Measurements from ENCODE around the gene CHGA. TPM values are rescaled to one million over a fixed set of nuclear protein-coding genes. Genes with fewer than 3 reads are reported as not detected.

The CHGA gene
- polyA plus RNA-seq, 1 experiment = not detected

DNA sequence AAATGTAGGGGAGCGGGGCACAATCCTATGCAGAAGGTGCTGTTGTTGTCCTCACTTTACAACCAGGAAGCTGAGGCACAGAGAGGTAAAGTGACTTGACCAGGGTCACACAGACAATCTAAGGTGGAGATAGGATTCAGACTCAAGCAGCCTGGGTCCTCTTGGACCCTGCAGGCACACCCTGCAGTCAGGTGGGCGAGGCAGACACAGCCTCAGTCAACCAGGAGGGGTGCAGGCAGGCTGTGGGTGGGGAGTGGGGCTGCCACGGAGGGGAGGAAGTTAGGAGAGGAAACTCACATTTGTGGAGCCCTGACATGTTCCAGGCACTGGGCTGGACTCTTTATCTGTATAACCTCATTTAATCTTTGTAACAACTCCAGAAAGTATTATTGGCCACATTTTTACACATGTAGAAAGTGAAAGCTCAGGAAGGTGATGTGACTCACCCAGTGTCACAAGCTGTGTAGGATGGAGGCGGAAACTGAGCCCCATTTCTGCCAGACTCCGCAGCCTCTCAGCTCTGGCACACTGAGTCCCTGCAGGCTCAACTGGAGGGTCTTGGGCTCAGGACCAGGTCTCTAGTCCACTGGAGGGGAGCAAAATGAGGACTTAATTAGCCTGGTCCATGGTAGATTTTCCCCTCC, 24.9 kb upstream of the CHGA start:
- H3K27ac ChIP-seq (ENCODE audit: low read depth, low read length) = no peak overlapping the region
- no peak overlapping the region for H3K4me3 ChIP-seq (ENCODE audit: low read depth, low read length)
- POLR2A ChIA-PET = no interaction called here
- DNase-seq (ENCODE audit: low read depth, low spot score) = no peak
- H3K9me3 ChIP-seq (ENCODE audit: control insufficient read depth, insufficient read depth, low read length) = no peaks in the 10 kb centered on the region
- no peak for TF ChIP-seq CTCF (IDR thresholded peaks at IDR 0.05; ENCODE audit: low read depth, low read length)
- H3K27me3 ChIP-seq (ENCODE audit: control insufficient read depth, insufficient read depth, low read length) = peaks cover 4% of the 10 kb centered on the region
- CTCF ChIA-PET = interaction anchor here (0.7 kb wide), 1 partner anchor 31 kb away, joined by 3 read pairs; no protein-coding TSS in a partner anchor

DNA sequence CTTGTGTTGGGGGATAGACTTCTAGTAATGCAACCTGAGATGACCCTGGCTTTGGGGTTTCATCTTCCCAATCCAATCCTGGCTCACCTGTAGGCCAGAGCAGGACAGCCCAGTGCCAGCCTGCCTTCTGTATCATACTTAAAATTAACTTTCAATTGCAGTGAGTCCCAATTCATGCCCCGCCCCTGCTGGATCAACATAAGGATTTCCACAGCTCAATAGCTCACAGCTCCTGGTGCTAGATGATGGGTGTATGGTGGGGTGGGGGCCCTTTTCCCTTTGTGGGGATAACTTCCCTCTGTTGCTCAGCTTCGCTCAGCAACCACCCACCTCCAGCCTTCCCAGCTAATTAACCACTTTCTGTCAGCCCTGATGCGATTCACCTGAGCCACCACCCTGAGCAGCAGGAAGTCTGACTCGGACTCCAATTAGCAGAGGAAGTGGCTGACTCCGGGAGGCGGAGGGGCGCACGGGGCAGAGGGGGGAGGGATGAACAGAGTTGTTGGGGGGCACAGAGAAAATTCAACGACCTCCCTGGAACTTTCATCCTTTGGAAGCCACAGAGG, 24.3 kb upstream of the CHGA start:
- H3K27ac ChIP-seq (ENCODE audit: low read depth, low read length) = no peak overlapping the region
- ChIA-PET CTCF (interaction anchor here (0.7 kb wide), 1 partner anchor 32 kb away, joined by 3 read pairs; no protein-coding TSS in a partner anchor), POLR2A (no interaction called here)
- H3K27me3 ChIP-seq (ENCODE audit: control insufficient read depth, insufficient read depth, low read length) = peaks cover 7% of the 10 kb centered on the region
- H3K4me3 ChIP-seq (ENCODE audit: low read depth, low read length) = no peak overlapping the region
- no peak for DNase-seq (ENCODE audit: low read depth, low spot score)
- no peaks in the 10 kb centered on the region for H3K9me3 ChIP-seq (ENCODE audit: control insufficient read depth, insufficient read depth, low read length)
- no peak for TF ChIP-seq CTCF (IDR thresholded peaks at IDR 0.05; ENCODE audit: low read depth, low read length)

DNA sequence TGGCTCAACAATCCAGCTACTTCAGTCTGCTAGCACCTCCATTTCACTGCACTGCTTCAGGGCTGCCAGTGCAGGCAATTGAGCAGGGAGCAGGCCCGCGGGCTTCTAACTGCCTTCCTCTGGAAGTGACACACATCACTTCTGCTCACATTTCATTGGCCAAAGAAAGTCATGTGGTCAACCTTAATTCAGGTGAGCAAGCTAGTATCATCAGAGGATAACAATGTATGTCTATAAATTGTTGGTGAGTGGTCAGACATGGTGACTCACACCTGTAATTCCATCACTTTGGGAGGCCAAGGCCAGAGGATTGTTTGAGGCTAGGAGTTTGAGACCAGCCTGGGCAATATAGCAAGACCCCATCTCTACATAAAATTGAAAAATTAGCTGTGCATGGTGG, 22.3 kb upstream of the CHGA start:
- POLR2A ChIA-PET = no interaction called here
- DNase-seq (ENCODE audit: low read depth, low spot score) = no peak
- H3K27ac ChIP-seq (ENCODE audit: low read depth, low read length) = no peak overlapping the region
- H3K4me3 ChIP-seq (ENCODE audit: low read depth, low read length) = no peak overlapping the region
- TF ChIP-seq CTCF (IDR thresholded peaks at IDR 0.05; ENCODE audit: low read depth, low read length) = no peak
- H3K9me3 ChIP-seq (ENCODE audit: control insufficient read depth, insufficient read depth, low read length) = no peaks in the 10 kb centered on the region
- CTCF ChIA-PET = no interaction called here
- H3K27me3 ChIP-seq (ENCODE audit: control insufficient read depth, insufficient read depth, low read length) = peaks cover 8% of the 10 kb centered on the region

DNA sequence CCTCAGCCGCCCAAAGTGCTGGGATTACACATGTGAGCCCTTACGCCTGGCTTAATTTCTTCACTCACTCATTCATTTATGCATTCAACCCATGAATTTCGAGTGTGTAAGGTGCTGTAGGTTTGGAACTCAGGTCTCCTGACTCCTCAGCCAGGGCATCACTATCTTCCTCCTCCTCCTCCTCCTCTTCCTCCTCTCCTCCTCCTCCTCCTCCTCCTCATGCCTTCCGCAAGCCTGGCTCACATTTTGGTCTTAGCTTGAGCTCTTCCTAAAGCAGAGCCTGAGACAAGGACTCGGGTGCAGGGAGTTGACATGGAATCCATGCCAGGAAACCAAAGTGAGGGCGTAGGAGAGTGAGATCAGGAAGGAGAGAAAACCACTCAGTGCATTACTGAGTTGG, 20.8 kb upstream of the CHGA start:
- Histone ChIP-seq H3K27me3 (ENCODE audit: control insufficient read depth, insufficient read depth, low read length) (peaks cover 7% of the 10 kb centered on the region), H3K9me3 (ENCODE audit: control insufficient read depth, insufficient read depth, low read length) (no peaks in the 10 kb centered on the region), H3K4me3 (ENCODE audit: low read depth, low read length) (no peak overlapping the region), H3K27ac (ENCODE audit: low read depth, low read length) (no peak overlapping the region)
- POLR2A ChIA-PET = no interaction called here
- no peak for DNase-seq (ENCODE audit: low read depth, low spot score)
- CTCF ChIA-PET = interaction anchor here (0.7 kb wide), 2 partner anchors 318 to 1155 kb away, joined by 6 read pairs; no protein-coding TSS in a partner anchor
- no peak for TF ChIP-seq CTCF (IDR thresholded peaks at IDR 0.05; ENCODE audit: low read depth, low read length)

DNA sequence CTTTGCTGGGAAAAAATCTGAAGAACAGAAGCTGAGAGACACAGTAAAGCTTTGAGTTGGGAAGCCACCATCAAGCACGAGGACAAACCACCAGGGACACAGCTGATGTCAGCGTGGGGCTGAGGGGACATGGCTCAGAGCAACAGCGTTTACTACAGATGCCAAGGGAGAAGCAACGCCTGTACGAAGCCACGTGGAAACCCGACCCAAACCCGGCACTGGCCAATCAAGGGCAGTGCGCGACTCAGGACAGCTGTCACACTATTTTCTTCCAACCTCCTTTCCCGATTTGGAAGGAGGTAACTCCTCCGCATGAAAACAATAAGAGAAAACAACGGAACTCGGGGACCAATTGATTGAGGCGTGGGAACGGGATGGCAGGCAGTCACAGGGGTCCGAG, 20.2 kb upstream of the CHGA start:
- ChIA-PET POLR2A (no interaction called here), CTCF (no interaction called here)
- Histone ChIP-seq H3K9me3 (ENCODE audit: control insufficient read depth, insufficient read depth, low read length) (no peaks in the 10 kb centered on the region), H3K27me3 (ENCODE audit: control insufficient read depth, insufficient read depth, low read length) (peaks cover 7% of the 10 kb centered on the region), H3K4me3 (ENCODE audit: low read depth, low read length) (no peak overlapping the region), H3K27ac (ENCODE audit: low read depth, low read length) (no peak overlapping the region)
- no peak for DNase-seq (ENCODE audit: low read depth, low spot score)
- no peak for TF ChIP-seq CTCF (IDR thresholded peaks at IDR 0.05; ENCODE audit: low read depth, low read length)

Data from AG04450 (cell line).